Ovary (tissue), 9 donors: ENCODE results near the gene PCDHGA6. TPM values are rescaled to one million over a fixed set of nuclear protein-coding genes. Genes with fewer than 3 reads are reported as not detected.

Experiments used
- DNase-seq, 5 donors: peaks; one replicate each; pipeline ENCODE4 v3.0.0-alpha.2; 2019 to 2020
- H3K27ac ChIP-seq, 2 donors: fragments of 200-600 bp; one replicate each; pipeline versions ENCODE4 v1.5.1 to v1.8.0; 2019 to 2022
- H3K27me3 ChIP-seq: fragments of 200-600 bp; one replicate; pipeline ENCODE4 v1.8.0; 2022
- H3K36me3 ChIP-seq: fragments of 200-600 bp; sonication (generic); one replicate; pipeline ENCODE4 v1.5.1; 2019
- H3K4me1 ChIP-seq: one replicate; pipeline ENCODE4 v1.8.1; 2013; ENCODE audit warnings: mild to moderate bottlenecking, moderate library complexity; ENCODE audit not compliant: insufficient read depth
- H3K4me3 ChIP-seq: fragments of 200-600 bp; sonication (generic); one replicate; pipeline ENCODE4 v1.5.1; 2017
- H3K9me3 ChIP-seq, 2 donors: fragments of 200-600 bp in 1 of 2; sonication (generic) in 1 of 2; one replicate each; pipeline versions ENCODE4 v1.5.1 to v1.8.1; 2013 to 2019; ENCODE audit warnings: mild to moderate bottlenecking in 1 of 2, moderate library complexity in 1 of 2
- EP300 ChIP-seq: sonication (generic); formaldehyde crosslinking; IDR thresholded peaks from one replicate; pipeline ENCODE4 v1.6.1; 2017; ENCODE audit warnings: antibody characterized with exemption
- POLR2A ChIP-seq: fragments of 450-650 bp; IDR thresholded peaks from one replicate; pipeline ENCODE4 v1.6.1; 2017; ENCODE audit warnings: antibody characterized with exemption, mild to moderate bottlenecking, moderate library complexity
- WGBS, 3 donors: extraction: QIAGEN DNeasy Blood & Tissue Kit in 1 of 3; methylation state at CpG; one replicate each; pipeline versions ENCODE4 v1.1.5 to v1.1.7; 2013 to 2017; 5-methylcytosine and 5-hydroxymethylcytosine counted together
- intact Hi-C, 4 donors: fragments of 100-400 bp; cut with DNase I; formaldehyde crosslinking; loops; one replicate each; pipeline versions ENCODE4 v1.11.0 to v1.15.1; 2022 to 2023
- polyA plus RNA-seq, 2 donors: library from polyadenylated mRNA; stranded (reverse); fragments of 200-250 nt in 1 of 2; fragments of 350-450 nt in 1 of 2; fragmentation: Illumina TruSeq in 1 of 2; extraction: RNeasy Lipid Tissue Mini Kit (QIAGEN cat#74804) in 1 of 2; gene quantifications; one replicate each; pipeline ENCODE4 v1.2.3, GENCODE V29; 2013 to 2014
- total RNA-seq, 7 donors: library from RNA; depleted of rRNA in 2 of 7; stranded (reverse); fragments of >200 nt in 2 of 7; fragmentation: NEBNext Ultra II Directional in 3 of 7; extraction: Animal tissue kit (Norgen Biotek cat#: 25700) in 3 of 7; gene quantifications; one replicate each; pipeline versions ENCODE4 v1.1.0 to v1.2.4, GENCODE V29; 2016 to 2023
- TF ChIP-seq, protein P1 (sequence below), 3 donors: fragments of 450-650 bp in 2 of 3; fragments of 200-600 bp in 1 of 3; IDR thresholded peaks; one replicate each; pipeline versions ENCODE4 v1.5.1 to v1.8.0; 2016 to 2022; ENCODE audit warnings: antibody characterized with exemption in 3 of 3, mild to moderate bottlenecking in 1 of 3
- donor health status: DM: no; HTN: no; CAD: no; lungs with moderate emphysema.
- donor health status: DM: no; HTN: no; CAD: no.
- donor health status: Bipolar disorder and iron deficiency.
- donor health status: DM: yes; HTN: yes; CAD: no.
- donor health status: DM: no; HTN: no; CAD: no.
- donor health status: DM: yes; HTN: yes; CAD: no.

Gene PCDHGA6
- total and polyA plus RNA-seq, 9 donors, result 3.6 to 14.5 (median 8.5) TPM

DNA sequence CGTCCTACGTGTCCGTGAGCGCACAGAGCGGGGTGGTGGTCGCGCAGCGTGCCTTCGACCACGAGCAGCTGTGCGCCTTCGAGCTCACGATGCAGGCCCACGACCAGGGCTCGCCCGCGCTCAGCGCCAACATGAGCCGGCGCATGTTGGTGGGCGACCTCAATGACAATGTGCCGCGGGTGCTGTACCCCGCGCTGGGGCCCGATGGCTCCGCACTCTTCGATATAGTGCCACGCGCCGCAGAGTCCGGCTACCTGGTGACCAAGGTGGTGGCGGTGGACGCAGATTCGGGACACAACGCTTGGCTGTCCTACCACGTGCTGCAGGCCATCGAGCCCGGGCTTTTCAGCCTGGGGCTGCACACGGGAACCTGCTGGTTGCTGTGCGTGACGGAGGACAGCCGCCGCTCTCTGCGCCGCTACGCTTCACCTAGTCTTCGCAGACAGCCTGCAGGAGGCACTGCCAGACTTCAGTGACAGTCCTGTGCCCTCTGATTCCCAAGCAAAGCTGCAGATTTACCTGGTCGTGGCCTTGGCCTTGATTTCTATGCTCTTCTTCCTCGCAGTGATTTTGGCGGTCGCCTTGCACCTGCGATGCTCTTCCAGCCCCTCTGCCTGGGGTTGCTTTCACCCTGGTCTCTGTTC, 54.2 kb downstream of the PCDHGA6 start:
- Histone ChIP-seq H3K4me3 (no peak overlapping the region), H3K27me3 (no peaks in the 10 kb centered on the region), H3K36me3 (no peaks in the 10 kb centered on the region), H3K27ac (no peak overlapping the region), H3K9me3 (peaks cover 17 to 58% of the 10 kb centered on the region in 2 donors), H3K4me1 (no peaks in the 10 kb centered on the region)
- WGBS, 3 donors, result 36 to 53% (median 36%) methylated on average over 31 to 53 of the region's 53 CpGs
- no peak for DNase-seq
- TF ChIP-seq POLR2A (no peak), EP300 (no peak)
- TF ChIP-seq, protein P1, sequence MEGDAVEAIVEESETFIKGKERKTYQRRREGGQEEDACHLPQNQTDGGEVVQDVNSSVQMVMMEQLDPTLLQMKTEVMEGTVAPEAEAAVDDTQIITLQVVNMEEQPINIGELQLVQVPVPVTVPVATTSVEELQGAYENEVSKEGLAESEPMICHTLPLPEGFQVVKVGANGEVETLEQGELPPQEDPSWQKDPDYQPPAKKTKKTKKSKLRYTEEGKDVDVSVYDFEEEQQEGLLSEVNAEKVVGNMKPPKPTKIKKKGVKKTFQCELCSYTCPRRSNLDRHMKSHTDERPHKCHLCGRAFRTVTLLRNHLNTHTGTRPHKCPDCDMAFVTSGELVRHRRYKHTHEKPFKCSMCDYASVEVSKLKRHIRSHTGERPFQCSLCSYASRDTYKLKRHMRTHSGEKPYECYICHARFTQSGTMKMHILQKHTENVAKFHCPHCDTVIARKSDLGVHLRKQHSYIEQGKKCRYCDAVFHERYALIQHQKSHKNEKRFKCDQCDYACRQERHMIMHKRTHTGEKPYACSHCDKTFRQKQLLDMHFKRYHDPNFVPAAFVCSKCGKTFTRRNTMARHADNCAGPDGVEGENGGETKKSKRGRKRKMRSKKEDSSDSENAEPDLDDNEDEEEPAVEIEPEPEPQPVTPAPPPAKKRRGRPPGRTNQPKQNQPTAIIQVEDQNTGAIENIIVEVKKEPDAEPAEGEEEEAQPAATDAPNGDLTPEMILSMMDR (IDR thresholded peaks at IDR 0.05), result no peak
- intact Hi-C loops, result no loop called here

Other genes with a start within 250 kb of the PCDHGA6 start
Only the 30 nearest of the 36 such genes appear.
- gene PCDHB9, start 186.7 kb upstream of the PCDHGA6 start, total RNA-seq, result 1 to 10 TPM; 2.0 to 5.4 (median 3.8) TPM
- 1 to 10 TPM; 1.5 to 3.3 TPM for gene PCDHB9, start 186.7 kb upstream of the PCDHGA6 start, polyA plus RNA-seq
- gene PCDHB10, start 181.5 kb upstream of the PCDHGA6 start, total RNA-seq, result 1 to 10 TPM; 2.7 to 5.2 (median 3.1) TPM
- gene PCDHB10, start 181.5 kb upstream of the PCDHGA6 start, polyA plus RNA-seq, result 1 to 10 TPM; 2.9 to 3.4 TPM
- 1 to 10 TPM; 2.5 to 9.2 (median 6.0) TPM for gene PCDHB11, start 174.3 kb upstream of the PCDHGA6 start, total RNA-seq
- gene PCDHB11, start 174.3 kb upstream of the PCDHGA6 start, polyA plus RNA-seq, result 1 to 10 TPM; 1.8 to 3.2 TPM
- 1 to 10 TPM; 2.8 to 8.8 (median 6.9) TPM for gene PCDHB12, start 165.2 kb upstream of the PCDHGA6 start, total RNA-seq
- 1 to 10 TPM; 2.8 to 2.9 TPM for gene PCDHB12, start 165.2 kb upstream of the PCDHGA6 start, polyA plus RNA-seq
- gene PCDHB13, start 160.0 kb upstream of the PCDHGA6 start, total RNA-seq, result 1 to 10 TPM; 3.9 to 5.9 (median 4.5) TPM
- 1 to 10 TPM; 1.3 to 3.1 TPM for gene PCDHB13, start 160.0 kb upstream of the PCDHGA6 start, polyA plus RNA-seq
- gene PCDHB14, start 150.5 kb upstream of the PCDHGA6 start, total RNA-seq, result 1 to 10 TPM; 3.8 to 7.2 (median 5.4) TPM
- gene PCDHB14, start 150.5 kb upstream of the PCDHGA6 start, polyA plus RNA-seq, result 1 to 10 TPM; 3.8 to 4.5 TPM
- gene PCDHB15, start 128.5 kb upstream of the PCDHGA6 start, total RNA-seq, result 10 to 100 TPM in 4 of 7 donors, 1 to 10 TPM in 3; 3.4 to 17.0 (median 10.3) TPM
- 1 to 10 TPM; 6.7 to 8.2 TPM for gene PCDHB15, start 128.5 kb upstream of the PCDHGA6 start, polyA plus RNA-seq
- gene SLC25A2, start 69.8 kb upstream of the PCDHGA6 start, total RNA-seq, result 1 to 10 TPM in 1 of 7 donors, under 1 TPM in 3, not detected in 3; 0.40 to 1.4 (median 0.54) TPM
- under 1 TPM in 1 of 2 donors, not detected in 1; 0.10 TPM for gene SLC25A2, start 69.8 kb upstream of the PCDHGA6 start, polyA plus RNA-seq
- gene TAF7, start 53.1 kb upstream of the PCDHGA6 start, total RNA-seq, result 100 to 1,000 TPM in 4 of 7 donors, 10 to 100 TPM in 3; 65.1 to 141 (median 102) TPM
- 100 to 1,000 TPM in 1 of 2 donors, 10 to 100 TPM in 1; 96.4 to 136 TPM for gene TAF7, start 53.1 kb upstream of the PCDHGA6 start, polyA plus RNA-seq
- gene PCDHGA1, start 43.4 kb upstream of the PCDHGA6 start, total RNA-seq, result 1 to 10 TPM in 3 of 7 donors, under 1 TPM in 4; 0.72 to 2.8 (median 1.00) TPM
- under 1 TPM; 0.29 to 0.90 TPM for gene PCDHGA1, start 43.4 kb upstream of the PCDHGA6 start, polyA plus RNA-seq
- 10 to 100 TPM in 5 of 7 donors, 1 to 10 TPM in 2; 7.3 to 13.5 (median 12.0) TPM for gene PCDHGA2, start 35.1 kb upstream of the PCDHGA6 start, total RNA-seq
- gene PCDHGA2, start 35.1 kb upstream of the PCDHGA6 start, polyA plus RNA-seq, result 1 to 10 TPM; 3.0 to 5.4 TPM
- gene PCDHGA3, start 30.1 kb upstream of the PCDHGA6 start, total RNA-seq, result 1 to 10 TPM; 5.3 to 8.6 (median 5.9) TPM
- 1 to 10 TPM; 1.9 to 2.9 TPM for gene PCDHGA3, start 30.1 kb upstream of the PCDHGA6 start, polyA plus RNA-seq
- 1 to 10 TPM; 3.7 to 9.3 (median 5.5) TPM for gene PCDHGB1, start 23.8 kb upstream of the PCDHGA6 start, total RNA-seq
- gene PCDHGB1, start 23.8 kb upstream of the PCDHGA6 start, polyA plus RNA-seq, result 1 to 10 TPM; 1.1 to 1.4 TPM
- 1 to 10 TPM; 4.4 to 8.2 (median 6.6) TPM for gene PCDHGA4, start 18.9 kb upstream of the PCDHGA6 start, total RNA-seq
- 1 to 10 TPM; 1.2 to 3.8 TPM for gene PCDHGA4, start 18.9 kb upstream of the PCDHGA6 start, polyA plus RNA-seq
- 10 to 100 TPM in 2 of 7 donors, 1 to 10 TPM in 5; 4.5 to 11.9 (median 9.3) TPM for gene PCDHGB2, start 13.9 kb upstream of the PCDHGA6 start, total RNA-seq
- 1 to 10 TPM; 1.9 to 4.3 TPM for gene PCDHGB2, start 13.9 kb upstream of the PCDHGA6 start, polyA plus RNA-seq
- gene PCDHGA5, start 9.7 kb upstream of the PCDHGA6 start, total RNA-seq, result 1 to 10 TPM; 4.5 to 9.5 (median 6.4) TPM
- 1 to 10 TPM; 1.7 to 3.2 TPM for gene PCDHGA5, start 9.7 kb upstream of the PCDHGA6 start, polyA plus RNA-seq
- 1 to 10 TPM; 4.1 to 8.6 (median 5.6) TPM for gene PCDHGB3, start 3.6 kb upstream of the PCDHGA6 start, total RNA-seq
- 1 to 10 TPM; 1.1 to 2.1 TPM for gene PCDHGB3, start 3.6 kb upstream of the PCDHGA6 start, polyA plus RNA-seq
- 1 to 10 TPM; 4.2 to 8.6 (median 5.8) TPM for gene PCDHGA7, start 8.9 kb downstream of the PCDHGA6 start, total RNA-seq
- 1 to 10 TPM; 1.3 to 2.3 TPM for gene PCDHGA7, start 8.9 kb downstream of the PCDHGA6 start, polyA plus RNA-seq
- 10 to 100 TPM in 1 of 7 donors, 1 to 10 TPM in 6; 6.0 to 12.0 (median 8.8) TPM for gene PCDHGB4, start 13.8 kb downstream of the PCDHGA6 start, total RNA-seq
- gene PCDHGB4, start 13.8 kb downstream of the PCDHGA6 start, polyA plus RNA-seq, result 1 to 10 TPM; 2.1 to 3.1 TPM
- 1 to 10 TPM; 2.9 to 7.6 (median 3.8) TPM for gene PCDHGA8, start 18.7 kb downstream of the PCDHGA6 start, total RNA-seq
- under 1 TPM; 0.37 to 0.41 TPM for gene PCDHGA8, start 18.7 kb downstream of the PCDHGA6 start, polyA plus RNA-seq
- gene PCDHGB5, start 24.1 kb downstream of the PCDHGA6 start, total RNA-seq, result 10 to 100 TPM; 13.2 to 19.7 (median 18.2) TPM
- 1 to 10 TPM; 4.5 to 8.2 TPM for gene PCDHGB5, start 24.1 kb downstream of the PCDHGA6 start, polyA plus RNA-seq
- gene PCDHGA9, start 28.9 kb downstream of the PCDHGA6 start, total RNA-seq, result 10 to 100 TPM in 4 of 7 donors, 1 to 10 TPM in 3; 5.4 to 11.7 (median 10.6) TPM
- gene PCDHGA9, start 28.9 kb downstream of the PCDHGA6 start, polyA plus RNA-seq, result 1 to 10 TPM; 2.3 to 5.2 TPM
- gene PCDHGB6, start 34.1 kb downstream of the PCDHGA6 start, total RNA-seq, result 10 to 100 TPM in 6 of 7 donors, 1 to 10 TPM in 1; 9.8 to 18.1 (median 14.4) TPM
- 10 to 100 TPM in 1 of 2 donors, 1 to 10 TPM in 1; 7.0 to 12.3 TPM for gene PCDHGB6, start 34.1 kb downstream of the PCDHGA6 start, polyA plus RNA-seq
- gene PCDHGA10, start 39.1 kb downstream of the PCDHGA6 start, total RNA-seq, result 1 to 10 TPM; 5.0 to 9.7 (median 8.1) TPM
- gene PCDHGA10, start 39.1 kb downstream of the PCDHGA6 start, polyA plus RNA-seq, result 1 to 10 TPM; 1.3 to 3.9 TPM
- gene PCDHGB7, start 43.8 kb downstream of the PCDHGA6 start, total RNA-seq, result 10 to 100 TPM; 11.3 to 22.9 (median 20.0) TPM
- 10 to 100 TPM in 1 of 2 donors, 1 to 10 TPM in 1; 8.0 to 19.9 TPM for gene PCDHGB7, start 43.8 kb downstream of the PCDHGA6 start, polyA plus RNA-seq
- 1 to 10 TPM; 3.2 to 7.7 (median 5.7) TPM for gene PCDHGA11, start 47.2 kb downstream of the PCDHGA6 start, total RNA-seq
- 1 to 10 TPM; 1.4 to 2.6 TPM for gene PCDHGA11, start 47.2 kb downstream of the PCDHGA6 start, polyA plus RNA-seq
- 10 to 100 TPM in 1 of 7 donors, 1 to 10 TPM in 6; 6.0 to 10.4 (median 8.2) TPM for gene PCDHGA12, start 56.6 kb downstream of the PCDHGA6 start, total RNA-seq
- 1 to 10 TPM; 2.0 to 4.5 TPM for gene PCDHGA12, start 56.6 kb downstream of the PCDHGA6 start, polyA plus RNA-seq
- 10 to 100 TPM; 19.6 to 85.3 (median 67.7) TPM for gene PCDHGC3, start 102.1 kb downstream of the PCDHGA6 start, total RNA-seq
- gene PCDHGC3, start 102.1 kb downstream of the PCDHGA6 start, polyA plus RNA-seq, result 10 to 100 TPM; 63.1 to 92.9 TPM
- gene PCDHGC4, start 111.1 kb downstream of the PCDHGA6 start, total RNA-seq, result 1 to 10 TPM; 1.0 to 4.5 (median 2.4) TPM
- under 1 TPM; 0.22 to 0.32 TPM for gene PCDHGC4, start 111.1 kb downstream of the PCDHGA6 start, polyA plus RNA-seq
- gene PCDHGC5, start 115.2 kb downstream of the PCDHGA6 start, total RNA-seq, result 1 to 10 TPM; 1.4 to 3.5 (median 2.0) TPM
- gene PCDHGC5, start 115.2 kb downstream of the PCDHGA6 start, polyA plus RNA-seq, result under 1 TPM; 0.19 to 0.48 TPM